ENCODE results near the gene ECHS1.

Gene ECHS1

DNA sequence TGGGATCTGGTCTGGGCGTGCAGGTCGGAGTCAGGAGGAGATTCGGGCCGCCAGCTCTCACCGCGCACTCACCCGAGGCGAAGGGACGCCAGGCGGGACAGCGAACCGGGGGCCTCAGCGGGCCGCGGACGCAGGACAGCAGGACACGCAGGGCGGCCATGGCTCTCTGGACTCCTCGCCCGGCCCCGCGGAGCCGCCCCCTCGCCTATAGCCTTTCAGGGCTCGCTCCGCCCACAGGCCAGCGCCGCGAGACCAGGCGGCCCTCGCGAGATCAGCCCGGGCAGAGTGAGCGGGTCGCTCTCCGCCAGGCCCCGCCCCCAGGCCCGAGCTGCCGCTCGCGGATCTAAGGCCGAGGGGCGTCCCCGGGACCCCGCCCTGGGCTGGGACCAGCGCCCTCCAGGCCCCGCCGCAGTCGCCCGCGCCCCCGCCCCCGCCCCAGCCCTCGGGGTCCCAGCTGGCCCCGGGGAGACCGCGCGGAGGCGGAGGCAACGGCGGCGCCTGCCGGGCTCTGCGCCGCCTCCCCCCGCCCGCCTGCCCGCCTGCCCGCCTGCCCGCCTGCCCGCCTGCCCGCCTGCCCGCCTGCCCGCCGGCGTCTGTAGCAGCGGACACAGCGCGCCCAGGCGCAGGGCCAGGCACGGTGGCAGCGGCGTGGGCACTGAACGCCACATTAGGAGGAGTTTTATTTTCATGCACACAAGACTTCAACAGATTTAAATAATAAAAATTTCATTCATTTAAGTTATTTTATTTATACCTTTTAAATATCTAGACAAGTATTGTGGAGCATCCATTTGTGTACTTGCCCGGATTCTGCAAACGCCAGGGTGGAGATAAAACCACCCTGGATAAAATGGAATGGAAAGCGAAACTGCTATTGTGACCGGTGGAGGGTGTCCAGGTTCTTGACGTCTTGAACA, at the start of gene ECHS1:
ECHS1 (minus strand) TSS at position 181 of the 917 bp plus-strand sequence; CDS start at position 160, 21 bp downstream.
- TF ChIP-seq, protein P1, sequence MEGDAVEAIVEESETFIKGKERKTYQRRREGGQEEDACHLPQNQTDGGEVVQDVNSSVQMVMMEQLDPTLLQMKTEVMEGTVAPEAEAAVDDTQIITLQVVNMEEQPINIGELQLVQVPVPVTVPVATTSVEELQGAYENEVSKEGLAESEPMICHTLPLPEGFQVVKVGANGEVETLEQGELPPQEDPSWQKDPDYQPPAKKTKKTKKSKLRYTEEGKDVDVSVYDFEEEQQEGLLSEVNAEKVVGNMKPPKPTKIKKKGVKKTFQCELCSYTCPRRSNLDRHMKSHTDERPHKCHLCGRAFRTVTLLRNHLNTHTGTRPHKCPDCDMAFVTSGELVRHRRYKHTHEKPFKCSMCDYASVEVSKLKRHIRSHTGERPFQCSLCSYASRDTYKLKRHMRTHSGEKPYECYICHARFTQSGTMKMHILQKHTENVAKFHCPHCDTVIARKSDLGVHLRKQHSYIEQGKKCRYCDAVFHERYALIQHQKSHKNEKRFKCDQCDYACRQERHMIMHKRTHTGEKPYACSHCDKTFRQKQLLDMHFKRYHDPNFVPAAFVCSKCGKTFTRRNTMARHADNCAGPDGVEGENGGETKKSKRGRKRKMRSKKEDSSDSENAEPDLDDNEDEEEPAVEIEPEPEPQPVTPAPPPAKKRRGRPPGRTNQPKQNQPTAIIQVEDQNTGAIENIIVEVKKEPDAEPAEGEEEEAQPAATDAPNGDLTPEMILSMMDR (IDR thresholded peaks at IDR 0.05; ENCODE audit: low read depth, low read length, missing control alignments): no peak
- in situ Hi-C loops (cut with HindIII; ENCODE audit: low sequenced_read_pairs): no loop called here
- H3K4me3 ChIP-seq (ENCODE audit: low read depth, low read length): peak within 1 kb of the TSS; percentile 68
- DNase-seq (ENCODE audit: low read depth): peak; percentile 68

DNA sequence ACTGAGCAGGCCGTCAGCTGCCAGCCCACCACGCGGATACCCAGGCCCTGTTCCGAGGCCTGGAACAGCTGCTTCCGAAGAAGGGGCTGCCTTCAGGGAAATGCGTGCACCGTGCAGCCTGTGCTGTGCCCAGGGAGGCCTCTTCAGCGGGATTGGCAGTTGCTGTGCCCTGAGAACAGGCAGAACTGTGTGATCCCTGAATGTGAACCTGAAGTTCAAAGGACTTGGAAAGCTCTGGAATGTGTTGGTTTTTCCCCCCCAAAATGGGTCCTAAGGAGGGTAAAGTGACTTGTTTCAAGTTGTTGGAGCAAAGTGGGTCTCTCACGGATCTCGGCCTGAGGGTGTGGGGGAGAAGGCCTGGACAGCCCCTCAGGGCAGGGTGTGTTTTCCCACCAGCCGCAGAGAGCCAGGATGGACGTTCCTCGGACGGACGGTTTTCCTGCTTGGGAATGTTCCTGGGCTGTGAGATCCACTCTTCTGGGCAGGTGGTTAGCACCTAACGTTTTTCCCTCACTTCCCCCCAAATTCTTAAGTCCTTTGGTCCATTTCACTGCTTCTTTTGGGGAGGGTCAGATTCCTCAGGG, 49.2 kb upstream of the ECHS1 start:
- no peak for DNase-seq (ENCODE audit: low read depth)
- in situ Hi-C loops (cut with HindIII; ENCODE audit: low sequenced_read_pairs): no loop called here
- no peak overlapping the region for H3K4me3 ChIP-seq (ENCODE audit: low read depth, low read length)
- TF ChIP-seq, protein P1 (IDR thresholded peaks at IDR 0.05; ENCODE audit: low read depth, low read length, missing control alignments): no peak

DNA sequence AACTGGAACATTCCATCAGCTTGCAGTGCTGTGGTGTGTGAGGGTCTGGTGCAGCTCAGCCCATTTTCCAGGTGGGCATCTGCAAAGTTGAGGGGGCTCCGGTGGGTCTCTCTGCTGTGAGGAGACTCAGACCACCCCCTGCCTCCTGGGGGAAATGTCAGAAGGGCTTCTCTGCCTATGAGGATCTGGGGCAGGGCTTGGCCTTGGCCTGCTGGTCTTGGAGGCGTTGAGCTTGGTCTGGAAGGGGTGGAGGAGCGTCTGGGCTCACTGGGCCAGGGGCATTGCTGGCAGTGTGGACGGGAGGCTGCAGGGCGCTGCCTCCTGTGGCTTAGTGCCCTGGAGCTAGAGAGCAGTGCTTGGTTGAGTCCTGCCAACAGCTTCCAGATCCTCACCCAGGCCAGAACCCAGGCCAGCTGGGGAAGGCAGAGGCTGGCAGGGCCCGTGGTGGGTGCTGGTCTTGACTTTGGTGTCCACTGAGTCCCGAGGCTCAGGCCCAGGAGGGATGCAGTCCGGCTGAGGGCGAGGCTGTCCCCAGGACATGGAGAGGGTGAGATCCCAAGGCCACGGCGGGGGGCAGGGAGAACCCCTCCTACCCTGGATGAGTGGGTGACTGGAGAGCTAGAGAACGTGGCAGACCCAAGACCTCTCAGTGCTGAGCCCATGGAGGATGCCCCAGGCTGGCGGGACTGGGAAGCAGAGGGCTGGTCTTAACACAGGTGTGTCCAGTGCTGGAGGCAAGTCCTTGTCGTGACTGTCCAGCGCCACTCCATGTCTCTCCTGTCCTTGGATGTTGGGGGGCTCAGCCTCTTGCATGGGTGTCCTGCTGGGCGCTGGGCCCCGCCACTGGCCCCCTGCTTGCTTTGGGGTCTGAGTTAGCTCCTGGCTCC, 48.4 kb upstream of the ECHS1 start:
- DNase-seq (ENCODE audit: low read depth): no peak
- in situ Hi-C loops (cut with HindIII; ENCODE audit: low sequenced_read_pairs): no loop called here
- TF ChIP-seq, protein P1 (IDR thresholded peaks at IDR 0.05; ENCODE audit: low read depth, low read length, missing control alignments): no peak
- H3K4me3 ChIP-seq (ENCODE audit: low read depth, low read length): no peak overlapping the region

DNA sequence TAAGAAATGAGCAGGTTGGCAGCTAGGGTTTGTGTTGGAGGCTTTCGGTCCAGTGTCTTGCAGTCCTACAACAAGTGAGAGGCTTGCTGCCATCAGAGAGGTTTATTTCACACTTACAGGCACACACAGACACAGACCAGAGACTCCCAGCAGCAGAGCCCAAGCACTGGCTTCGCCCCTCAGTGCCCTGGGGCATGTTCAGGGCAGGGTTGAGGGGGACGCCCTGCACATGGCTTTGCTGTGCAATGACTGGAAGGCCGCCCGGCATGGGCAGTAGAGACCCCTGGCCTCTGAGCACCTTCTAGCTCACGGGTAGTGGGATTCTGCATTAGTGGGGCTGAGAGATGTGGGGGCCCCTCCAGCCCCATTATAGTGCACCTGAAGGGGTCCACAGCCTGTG, 47.4 kb upstream of the ECHS1 start:
- no peak for DNase-seq (ENCODE audit: low read depth)
- in situ Hi-C loops (cut with HindIII; ENCODE audit: low sequenced_read_pairs): no loop called here
- H3K4me3 ChIP-seq (ENCODE audit: low read depth, low read length): no peak overlapping the region
- TF ChIP-seq, protein P1 (IDR thresholded peaks at IDR 0.05; ENCODE audit: low read depth, low read length, missing control alignments): no peak

DNA sequence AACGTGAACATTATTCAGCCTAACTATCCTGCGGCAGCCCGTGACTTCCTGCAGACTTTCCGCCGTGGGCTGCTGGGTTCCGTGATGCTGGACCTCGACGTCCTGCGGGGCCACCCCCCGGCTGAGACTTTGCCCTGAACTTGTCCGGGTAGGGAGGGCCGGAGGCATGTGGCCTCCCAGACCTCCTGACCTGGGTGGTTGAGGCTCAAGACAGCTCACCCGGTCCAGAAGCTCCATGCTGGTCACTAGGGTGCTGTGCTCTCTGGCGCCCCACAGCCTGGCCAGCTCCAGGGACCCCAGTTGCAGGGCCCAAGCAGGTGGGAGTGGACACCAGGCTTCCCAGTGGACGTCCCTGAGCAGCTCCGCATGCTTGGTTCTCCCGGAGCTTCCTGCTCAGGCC, 46.9 kb upstream of the ECHS1 start:
- in situ Hi-C loops (cut with HindIII; ENCODE audit: low sequenced_read_pairs): no loop called here
- H3K4me3 ChIP-seq (ENCODE audit: low read depth, low read length): no peak overlapping the region
- TF ChIP-seq, protein P1 (IDR thresholded peaks at IDR 0.05; ENCODE audit: low read depth, low read length, missing control alignments): no peak
- no peak for DNase-seq (ENCODE audit: low read depth)
